Measurements from ENCODE around the gene CACNB2.

The CACNB2 gene

GRCh38 chr10:18359812-18360211 is 219.6 kb downstream of the CACNB2 start:
- DNase-seq (ENCODE audit: low read depth): no peak
- TF ChIP-seq CTCF (conservative IDR thresholded peaks at IDR 0.05; ENCODE audit: low read depth, low read length): no peak
- H3K4me3 ChIP-seq (ENCODE audit: low read depth, low read length): no peak overlapping the region

- no peak overlapping the region for H3K4me3 ChIP-seq (ENCODE audit: low read depth, low read length)
- no peak for TF ChIP-seq CTCF (conservative IDR thresholded peaks at IDR 0.05; ENCODE audit: low read depth, low read length)
- DNase-seq (ENCODE audit: low read depth): no peak
These were observed 222.7 kb downstream of the CACNB2 start for GRCh38 chr10:18362892-18363291.

- no peak for TF ChIP-seq CTCF (conservative IDR thresholded peaks at IDR 0.05; ENCODE audit: low read depth, low read length)
- no peak overlapping the region for H3K4me3 ChIP-seq (ENCODE audit: low read depth, low read length)
- no peak for DNase-seq (ENCODE audit: low read depth)
These were observed 225.0 kb downstream of the CACNB2 start for GRCh38 chr10:18364987-18365775.

GRCh38 chr10:18367840-18368239 is 227.6 kb downstream of the CACNB2 start:
- no peak for DNase-seq (ENCODE audit: low read depth)
- H3K4me3 ChIP-seq (ENCODE audit: low read depth, low read length): no peak overlapping the region
- TF ChIP-seq CTCF (conservative IDR thresholded peaks at IDR 0.05; ENCODE audit: low read depth, low read length): no peak

GRCh38 chr10:18368273-18368672 is 228.0 kb downstream of the CACNB2 start:
- no peak for DNase-seq (ENCODE audit: low read depth)
- TF ChIP-seq CTCF (conservative IDR thresholded peaks at IDR 0.05; ENCODE audit: low read depth, low read length): no peak

GRCh38 chr10:18368682-18369081 is 228.5 kb downstream of the CACNB2 start:
- no peak for TF ChIP-seq CTCF (conservative IDR thresholded peaks at IDR 0.05; ENCODE audit: low read depth, low read length)
- peak; percentile 65 for DNase-seq (ENCODE audit: low read depth)
- no peak overlapping the region for H3K4me3 ChIP-seq (ENCODE audit: low read depth, low read length)

More at GRCh38 chr10:18368273-18368672, 228.0 kb downstream of the CACNB2 start:
- no peak overlapping the region for H3K4me3 ChIP-seq (ENCODE audit: low read depth, low read length)
